K562 (cell line): ENCODE measurements around the gene PLEKHM1. TPM values are rescaled to one million over a fixed set of nuclear protein-coding genes. Genes with fewer than 3 reads are reported as not detected.

Source experiments
- ATAC-seq: fragments of 200-7000 bp; cut with Tn5 transposase; 3 replicates; pipeline ENCODE4 v1.9.1; 2020; ENCODE audit warnings: moderate library complexity
- BruUV-seq: library from RNA; stranded (reverse); fragments of 400-500 nt; replicated peaks from 2 replicates; lab custom pipeline; 2021; lab: Mats Ljungman, UMichigan
- CTCF ChIA-PET: fragments of 300-600 bp; formaldehyde crosslinking; extraction: SDS; loops from one replicate; lab custom pipeline; 2021; ENCODE audit warnings: low intra/inter-chr PET ratio; lab: Yijun Ruan, JAX
- POLR2A ChIA-PET: fragments of 300-600, 350-650 bp; sonication (Branson Sonifier 250); formaldehyde crosslinking; extraction: SDS; loops from one replicate; lab custom pipeline; 2021; ENCODE audit warnings: antibody characterized with exemption, inconsistent platforms; lab: Yijun Ruan, JAX
- DNase-seq, 4 experiments: peaks; one replicate each; pipeline versions ENCODE4 v3.0.0 to v3.0.0-alpha.2; 2011 to 2018; ENCODE audit warnings: low spot score in 3 of 4, mixed read lengths in 3 of 4; ENCODE audit errors: extremely low read depth in 1 of 4
- FAIRE-seq: peaks from 2 replicates; lab custom pipeline; 2011; peaks lifted over from hg19 to GRCh38; lab: Jason Lieb, UNC
- H2AFZ ChIP-seq: 2 replicates; pipeline ENCODE4 v1.6.0; 2011; ENCODE audit warnings: low read depth, low read length, control low read depth, inconsistent platforms
- H3K27ac ChIP-seq: fragments of 200-600 bp; 3 replicates; pipeline ENCODE4 v1.8.0; 2011; ENCODE audit warnings: low read depth, mild to moderate bottlenecking, control low read depth, inconsistent platforms, low read length, moderate library complexity, mixed read lengths; ENCODE audit errors: extremely low read depth
- H3K27me3 ChIP-seq, 2 experiments: fragments of 300-600 bp in 1 of 2; 2 replicates in 1 of 2; 3 replicates in 1 of 2; pipeline versions ENCODE4 v1.6.0 to v1.8.0; 2011; ENCODE audit warnings: inconsistent platforms in 2 of 2, low read length in 2 of 2, mild to moderate bottlenecking in 1 of 2, mixed read lengths in 1 of 2, moderate library complexity in 1 of 2; ENCODE audit not compliant: control insufficient read depth in 2 of 2, insufficient read depth in 2 of 2
- H3K36me3 ChIP-seq: fragments of 300-600 bp; 3 replicates; pipeline ENCODE4 v1.8.0; 2011; ENCODE audit warnings: mild to moderate bottlenecking, low read length, inconsistent platforms; ENCODE audit not compliant: control insufficient read depth, insufficient read depth
- H3K4me1 ChIP-seq, 2 experiments: fragments of 200-600 bp in 1 of 2; replicated peaks in 1 of 2; 2 replicates in 1 of 2; 3 replicates in 1 of 2; pipeline versions ENCODE4 v1.5.1 to v1.8.0; 2011; ENCODE audit warnings: inconsistent platforms in 2 of 2, low read length in 2 of 2, mild to moderate bottlenecking in 1 of 2, mixed read lengths in 1 of 2, moderate library complexity in 1 of 2; ENCODE audit not compliant: control insufficient read depth in 2 of 2, insufficient read depth in 2 of 2
- H3K4me2 ChIP-seq: 2 replicates; pipeline ENCODE4 v1.6.1; 2011; ENCODE audit warnings: low read length, control low read depth, inconsistent platforms, mixed read lengths; ENCODE audit not compliant: insufficient read depth
- H3K4me3 ChIP-seq: fragments of 200-600 bp; sonication (generic), shearing (Covaris generic); 2 replicates; pipeline ENCODE4 v1.5.1; 2016; ENCODE audit warnings: control low read depth, inconsistent platforms
- H3K79me2 ChIP-seq: fragments of 200-600 bp; 3 replicates; pipeline ENCODE4 v1.8.0; 2011; ENCODE audit warnings: low read length, inconsistent platforms; ENCODE audit not compliant: control insufficient read depth, insufficient read depth
- H3K9ac ChIP-seq, 2 experiments: 2 replicates each; pipeline versions ENCODE4 v1.6.0 to v1.6.1; 2011; ENCODE audit warnings: low read depth in 2 of 2, low read length in 2 of 2, control low read depth in 1 of 2, inconsistent platforms in 1 of 2, mild to moderate bottlenecking in 1 of 2, mixed read lengths in 1 of 2; ENCODE audit not compliant: insufficient read depth in 1 of 2
- H3K9me1 ChIP-seq: one replicate; pipeline ENCODE4 v1.6.0; 2011; ENCODE audit warnings: inconsistent platforms, mild to moderate bottlenecking, low read length, moderate library complexity; ENCODE audit not compliant: control insufficient read depth, insufficient read depth
- H3K9me3 ChIP-seq: replicated peaks from 2 replicates; pipeline ENCODE4 v1.5.1; 2011; ENCODE audit warnings: low read depth, low read length, inconsistent platforms; ENCODE audit not compliant: control insufficient read depth, insufficient read depth
- H4K20me1 ChIP-seq: replicated peaks from 2 replicates; pipeline ENCODE4 v1.6.1; 2011; ENCODE audit warnings: low read length, inconsistent platforms, mixed read lengths; ENCODE audit not compliant: control insufficient read depth, insufficient read depth
- ETS2 ChIP-seq: IDR thresholded peaks from 2 replicates; pipeline ENCODE4 v1.6.1; 2016; ENCODE audit warnings: borderline replicate concordance, missing genetic modification characterization, mild to moderate bottlenecking, moderate library complexity, missing compliant biosample characterization; ENCODE audit not compliant: poor library complexity, severe bottlenecking
- GABPB1 ChIP-seq: sonication (generic); formaldehyde crosslinking; IDR thresholded peaks from 2 replicates; pipeline ENCODE4 v1.8.0; 2022; ENCODE audit warnings: mild to moderate bottlenecking, missing genetic modification reagents
- PCBP1 ChIP-seq: fragments of 200-400 bp; formaldehyde crosslinking; IDR thresholded peaks from 2 replicates; pipeline ENCODE4 v1.6.1; 2018; ENCODE audit warnings: mild to moderate bottlenecking, low read depth, low read length; ENCODE audit not compliant: poor library complexity, severe bottlenecking
- TAF7 ChIP-seq: fragments of 450-650 bp; IDR thresholded peaks from 2 replicates; pipeline ENCODE4 v1.6.1; 2016; ENCODE audit warnings: missing genetic modification characterization, missing compliant biosample characterization
- WGBS: fragments of 100-300 bp; shearing (Covaris generic); methylation state at CpG from one replicate; pipeline ENCODE4 v1.1.6; 2016; ENCODE audit warnings: low coverage, mixed read lengths; ENCODE audit not compliant: insufficient coverage; ENCODE audit errors: missing lambda C conversion rate; 5-methylcytosine and 5-hydroxymethylcytosine counted together
- in situ Hi-C: fragments of 300-500 bp; cut with MboI; formaldehyde crosslinking; loops from 4 replicates; pipeline ENCODE4 v1.15.0; 2018; ENCODE audit warnings: inconsistent platforms, mixed read lengths
- intact Hi-C: fragments of 100-400 bp; cut with micrococcal nuclease; formaldehyde crosslinking; loops from 2 replicates; pipeline ENCODE4 v1.14.2; 2022
- polyA plus RNA-seq, 8 experiments: library from polyadenylated mRNA; depleted of rRNA in 4 of 8; stranded (reverse) in 5 of 8; unstranded in 3 of 8; fragments of >200 nt; fragmentation: Nextera tagmentation in 2 of 8; fragmentation: Illumina TruSeq in 1 of 8; extraction: Ambion mirVana in 2 of 8; extraction: Trizol in 1 of 8; gene quantifications; 2 replicates each; pipeline versions ENCODE4 v1.2.1 to v1.2.3, GENCODE V29; 2011 to 2014; ENCODE audit warnings: inconsistent platforms in 1 of 8, missing spikeins in 1 of 8
- total RNA-seq, 7 experiments: library from RNA; depleted of rRNA in 6 of 7; stranded (reverse); fragments of >200 nt in 6 of 7; fragmentation: Illumina TruSeq in 2 of 7; extraction: Trizol in 2 of 7; gene quantifications; 2 replicates each; pipeline versions ENCODE4 v1.2.1 to v1.2.3, GENCODE V29; 2011 to 2021; ENCODE audit warnings: low replicate concordance in 1 of 7
- TF ChIP-seq, protein P1 (sequence below), 2 experiments: IDR thresholded peaks; 2 replicates each; pipeline ENCODE4 v1.6.1; 2011; ENCODE audit warnings: borderline replicate concordance in 1 of 2, control low read depth in 1 of 2, low read depth in 1 of 2, low read length in 1 of 2, mild to moderate bottlenecking in 1 of 2, mixed read lengths in 1 of 2, moderate library complexity in 1 of 2; ENCODE audit not compliant: insufficient read depth in 1 of 2, insufficient read length in 1 of 2, poor library complexity in 1 of 2, severe bottlenecking in 1 of 2; ENCODE audit errors: extremely low read depth in 1 of 2

Gene PLEKHM1
- total and polyA plus RNA-seq, 9 of the 15 experiments (the other 6 are each of a cell fraction or from before 2014, with no cell fraction given), result 0.13 to 23.3 (median 5.7) TPM

DNA sequence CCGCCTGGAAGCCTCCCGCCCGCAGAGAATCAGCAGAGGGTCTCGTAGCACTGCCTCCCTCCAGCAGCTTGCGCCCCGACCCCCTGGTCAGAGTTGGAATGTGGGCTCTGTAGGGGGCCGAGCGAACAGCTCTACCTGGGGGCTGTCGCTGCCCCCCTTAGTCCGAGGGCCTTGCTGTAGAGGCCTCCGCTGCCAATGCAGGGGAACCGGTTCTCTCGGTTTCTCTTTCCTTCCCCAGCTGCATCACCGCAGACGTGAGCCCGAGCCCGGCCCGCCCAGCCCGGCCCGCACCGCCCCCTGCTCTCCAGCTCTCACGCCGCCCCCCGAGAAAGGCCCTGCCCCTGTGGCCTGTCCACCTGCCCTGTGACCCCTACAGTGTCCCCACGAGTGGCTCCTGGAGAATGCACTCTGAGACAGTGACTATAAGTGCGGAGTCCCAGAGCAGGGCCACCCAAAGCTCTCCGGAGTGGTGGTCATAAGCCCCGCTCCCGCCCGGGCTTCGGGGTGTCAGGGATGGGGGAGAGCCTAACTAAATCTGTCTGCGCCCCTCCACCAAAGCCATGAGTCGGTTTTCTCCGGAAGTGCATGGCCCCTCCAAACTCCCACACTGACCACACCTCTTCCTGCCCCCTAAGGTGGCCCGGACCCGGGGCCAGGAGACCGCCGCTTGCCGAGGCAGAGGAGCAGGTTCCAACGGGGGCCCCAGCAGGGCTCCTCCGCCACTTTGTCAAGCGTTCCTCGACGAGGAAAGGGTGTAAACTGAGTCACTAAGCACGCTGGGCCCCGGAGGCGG lies 59.6 kb downstream of the PLEKHM1 start:
- no peaks in the 10 kb centered on the region for H3K27me3 ChIP-seq
- in situ Hi-C loops (loop anchor here (25.0 kb wide), 1 partner anchor 1081 kb away; the partner anchor contains the start of gene LRRC37A2), intact Hi-C loops (no loop called here)
- H3K36me3 ChIP-seq, result no peaks in the 10 kb centered on the region
- peak overlapping the region in 1 of 2 experiments; percentile 88; a peak in 2 of 4 replicates for H3K9ac ChIP-seq
- TF ChIP-seq GABPB1 (CRISPR knock-in tag) (0 out of 2 replicates have a peak, but pooled peaks have one; percentile 23), TAF7 (tag) (no peak), ETS2 (tag) (no peak), PCBP1 (peak; percentile 4)
- TF ChIP-seq, protein P1, sequence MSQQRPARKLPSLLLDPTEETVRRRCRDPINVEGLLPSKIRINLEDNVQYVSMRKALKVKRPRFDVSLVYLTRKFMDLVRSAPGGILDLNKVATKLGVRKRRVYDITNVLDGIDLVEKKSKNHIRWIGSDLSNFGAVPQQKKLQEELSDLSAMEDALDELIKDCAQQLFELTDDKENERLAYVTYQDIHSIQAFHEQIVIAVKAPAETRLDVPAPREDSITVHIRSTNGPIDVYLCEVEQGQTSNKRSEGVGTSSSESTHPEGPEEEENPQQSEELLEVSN (IDR thresholded peaks at IDR 0.05; ENCODE audit: borderline replicate concordance in 1 of 2, extremely low read depth in 1 of 2, insufficient read depth in 1 of 2, insufficient read length in 1 of 2, low read depth in 1 of 2, low read length in 1 of 2, poor library complexity in 1 of 2, severe bottlenecking in 1 of 2), result peak in 1 of 2 experiments; percentile 1
- H3K9me3 ChIP-seq, result no peaks in the 10 kb centered on the region
- WGBS, result 48% methylated on average over 31 of the region's 47 CpGs
- peak overlapping the region; percentile 90 for H2AFZ ChIP-seq
- BruUV-seq, result no TSS peak
- no peak overlapping the region for H3K27ac ChIP-seq
- no peaks in the 10 kb centered on the region for H4K20me1 ChIP-seq
- DNase-seq, result peak in 1 of 4 experiments; percentile 24
- CTCF ChIA-PET, result no interaction called here
- H3K4me1 ChIP-seq, result peaks cover 0 to 41% of the 10 kb centered on the region in 2 experiments; a peak in 3 of 5 replicates
- peak overlapping the region; percentile 38 for H3K4me3 ChIP-seq
- no peak for FAIRE-seq
- ATAC-seq, result peak; percentile 8; the same call in 1 of the 3 replicates
- POLR2A ChIA-PET, result no interaction called here
- no peaks in the 10 kb centered on the region for H3K9me1 ChIP-seq
- H3K79me2 ChIP-seq, result no peaks in the 10 kb centered on the region
- peak overlapping the region; percentile 77; the same call in 1 of the 2 replicates for H3K4me2 ChIP-seq
